Activated CD8-positive, alpha-beta memory T cell treated with anti-CD3 and anti-CD28 coated beads, Interleukin-2, amount 50 U/mL, for 4 hours (primary cell): ENCODE results near the gene C5AR1.
"Not testable (repeated sequence)": the region's sequence is repeated elsewhere in the genome, so short reads cannot be mapped to it uniquely, and the experiment has no call there.

ENCODE experiments used
- DNase-seq: peaks from one replicate; pipeline ENCODE4 v3.0.0-alpha.2; 2020

Gene C5AR1

GRCh38 chr19:47309608-47310007 lies at the start of gene C5AR1:
Gene C5AR1 (plus strand): TSS chr19:47309861. CDS start chr19:47309896, 35 bp downstream.
- no peak for DNase-seq

GRCh38 chr19:47260476-47260875 lies 49.2 kb upstream of the C5AR1 start:
- no peak for DNase-seq

DNA sequence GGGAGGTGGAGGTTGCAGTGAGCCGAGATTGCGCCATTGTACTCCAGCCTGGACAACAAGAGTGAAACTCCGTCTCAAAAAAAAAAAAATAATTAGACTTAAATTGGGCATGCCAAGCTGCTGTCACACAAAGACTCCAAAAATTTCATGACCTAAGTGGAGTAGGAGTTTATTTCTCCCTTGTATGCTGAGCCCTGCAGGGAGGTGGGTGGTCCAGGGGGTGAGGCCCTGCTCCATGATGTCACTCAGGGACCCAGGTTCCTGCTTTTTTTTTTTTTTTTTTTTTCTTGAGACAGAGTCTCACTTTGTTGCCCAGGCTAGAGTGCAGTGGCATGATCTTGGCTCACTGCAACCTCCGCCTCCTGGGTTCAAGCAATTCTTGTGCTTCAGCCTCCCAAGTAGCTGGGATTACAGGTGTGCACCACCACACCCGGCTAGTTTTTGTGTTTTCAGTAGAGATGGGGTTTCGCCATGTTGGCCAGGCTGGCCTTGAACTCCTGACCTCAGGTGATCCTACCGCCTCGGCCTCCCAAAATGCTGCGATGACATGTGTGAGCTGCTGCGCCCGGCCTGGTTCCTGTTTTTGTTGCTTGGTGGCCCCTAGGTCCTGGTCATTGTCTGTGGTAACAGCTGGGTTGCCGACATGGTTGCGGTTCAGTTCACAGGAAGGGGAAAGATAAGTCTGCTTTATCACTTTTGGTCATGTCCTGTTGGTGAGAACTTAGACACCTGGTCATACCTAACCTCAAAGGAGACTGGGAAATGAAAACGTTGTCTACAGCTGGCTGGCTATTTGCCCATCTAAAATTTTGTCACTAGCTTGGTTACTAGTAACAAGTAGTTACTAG lies 47.5 kb upstream of the C5AR1 start:
- DNase-seq = not testable (repeated sequence)

GRCh38 chr19:47264629-47265028 lies 45.0 kb upstream of the C5AR1 start:
- no peak for DNase-seq

DNA sequence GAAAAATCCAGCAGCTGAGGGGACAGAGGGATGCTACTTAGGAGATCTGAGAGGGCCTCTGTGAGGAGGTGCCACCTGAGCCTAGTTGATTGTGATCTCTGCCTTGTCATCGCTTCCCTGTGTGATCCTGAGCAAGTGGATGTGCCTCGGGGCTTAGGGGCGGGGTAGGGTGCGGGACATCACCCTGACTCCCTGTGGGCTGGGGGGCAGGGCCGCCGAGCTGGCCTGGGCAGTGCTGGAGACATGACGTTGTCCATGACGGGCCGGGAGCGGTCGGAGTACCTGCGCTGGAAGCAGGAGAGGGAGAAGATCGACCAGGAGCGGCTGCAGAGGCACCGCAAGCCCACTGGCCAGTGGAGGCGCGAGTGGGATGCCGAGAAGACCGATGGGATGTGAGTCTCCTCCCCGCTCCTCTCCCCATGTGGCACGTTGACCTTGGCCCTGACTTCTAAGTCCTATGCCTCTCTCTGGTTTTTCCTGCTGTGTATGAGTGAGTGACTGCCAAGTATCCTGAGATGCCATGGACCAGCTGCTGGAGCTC lies 43.2 kb upstream of the C5AR1 start:
- DNase-seq = no peak

GRCh38 chr19:47267350-47267759 lies 42.3 kb upstream of the C5AR1 start:
- DNase-seq = no peak

DNA sequence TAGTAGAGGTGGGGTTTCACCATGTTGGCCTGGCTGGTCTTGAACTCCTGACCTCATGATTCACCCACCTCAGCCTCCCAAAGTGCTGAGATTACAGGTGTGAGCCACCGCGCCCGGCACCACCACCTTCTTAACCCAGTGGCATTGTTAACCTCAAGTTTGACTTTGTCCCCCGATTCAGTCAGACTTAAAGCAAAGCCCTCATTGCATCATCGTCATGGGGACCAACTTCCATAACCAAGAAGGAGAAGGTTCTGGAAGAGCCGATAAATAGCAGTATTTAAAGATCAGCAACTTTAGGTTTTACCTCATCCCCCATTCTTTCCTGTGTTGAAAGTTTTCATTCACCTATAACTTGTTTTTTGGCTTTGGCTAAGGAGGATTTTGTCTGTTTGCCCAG lies 41.6 kb upstream of the C5AR1 start:
- DNase-seq = no peak

GRCh38 chr19:47269596-47269995 lies 40.1 kb upstream of the C5AR1 start:
- DNase-seq = no peak

- no peak for DNase-seq
Measured at GRCh38 chr19:47270408-47270807, 39.3 kb upstream of the C5AR1 start.

DNA sequence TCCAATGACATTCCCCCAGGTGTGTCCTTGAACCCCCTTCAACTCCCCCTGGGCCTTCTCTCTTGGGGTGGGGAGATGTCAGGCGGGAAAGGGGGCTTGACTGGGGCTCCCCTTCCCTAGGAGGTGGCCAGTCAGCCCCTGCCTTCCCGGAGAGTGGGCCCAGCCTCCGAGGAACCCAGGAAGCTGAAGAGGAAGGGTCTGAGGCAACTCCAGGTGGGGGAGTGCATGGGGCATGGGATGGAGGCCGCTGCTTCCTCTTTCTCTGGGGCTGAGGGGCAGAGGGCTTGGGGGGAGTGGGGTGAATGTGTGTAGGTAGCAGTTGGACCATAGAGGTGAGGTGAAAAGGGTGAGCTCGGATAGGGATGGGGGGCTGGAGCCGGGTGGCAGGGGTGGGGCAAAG lies 37.7 kb upstream of the C5AR1 start:
- no peak for DNase-seq

GRCh38 chr19:47272448-47273312 lies 37.0 kb upstream of the C5AR1 start:
- DNase-seq = no peak

DNA sequence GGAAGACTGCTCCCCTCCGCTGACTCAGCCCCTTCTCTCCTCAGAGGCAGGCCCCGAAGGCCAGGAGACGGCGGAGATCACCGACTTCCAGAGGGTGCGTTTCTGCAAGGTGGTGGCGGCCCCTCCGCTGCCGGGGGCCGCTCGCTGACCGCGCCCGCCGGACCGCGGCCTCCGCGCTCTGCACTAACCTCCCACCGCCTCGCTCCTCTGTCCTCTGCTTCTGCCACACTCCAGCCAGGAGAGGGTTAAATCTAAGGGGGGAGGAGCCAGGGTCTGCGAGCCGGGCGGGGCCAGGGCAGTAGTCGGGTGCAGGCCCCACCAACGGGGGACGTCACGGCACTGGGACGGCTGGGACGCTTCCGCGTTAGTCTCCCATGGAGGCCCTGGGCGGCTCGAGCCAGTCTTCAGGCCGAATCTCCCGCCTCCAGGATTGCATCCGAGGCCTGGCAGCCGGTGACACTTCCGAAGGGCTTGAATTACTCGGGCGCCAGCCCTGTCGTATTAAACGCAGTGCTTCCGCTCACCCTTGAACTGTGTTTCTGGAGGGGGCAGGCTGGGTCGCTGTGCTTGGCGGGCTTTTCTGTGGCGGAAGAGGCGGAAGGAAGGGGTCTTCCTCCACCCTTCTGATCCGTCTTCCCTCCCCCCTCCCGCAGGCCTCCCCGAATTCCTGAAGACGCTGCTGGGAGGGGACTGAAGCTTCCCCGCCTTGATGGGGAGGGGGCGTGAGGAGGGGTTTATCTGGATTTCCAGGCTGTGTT lies 36.2 kb upstream of the C5AR1 start:
- peak; percentile 87 for DNase-seq

DNA sequence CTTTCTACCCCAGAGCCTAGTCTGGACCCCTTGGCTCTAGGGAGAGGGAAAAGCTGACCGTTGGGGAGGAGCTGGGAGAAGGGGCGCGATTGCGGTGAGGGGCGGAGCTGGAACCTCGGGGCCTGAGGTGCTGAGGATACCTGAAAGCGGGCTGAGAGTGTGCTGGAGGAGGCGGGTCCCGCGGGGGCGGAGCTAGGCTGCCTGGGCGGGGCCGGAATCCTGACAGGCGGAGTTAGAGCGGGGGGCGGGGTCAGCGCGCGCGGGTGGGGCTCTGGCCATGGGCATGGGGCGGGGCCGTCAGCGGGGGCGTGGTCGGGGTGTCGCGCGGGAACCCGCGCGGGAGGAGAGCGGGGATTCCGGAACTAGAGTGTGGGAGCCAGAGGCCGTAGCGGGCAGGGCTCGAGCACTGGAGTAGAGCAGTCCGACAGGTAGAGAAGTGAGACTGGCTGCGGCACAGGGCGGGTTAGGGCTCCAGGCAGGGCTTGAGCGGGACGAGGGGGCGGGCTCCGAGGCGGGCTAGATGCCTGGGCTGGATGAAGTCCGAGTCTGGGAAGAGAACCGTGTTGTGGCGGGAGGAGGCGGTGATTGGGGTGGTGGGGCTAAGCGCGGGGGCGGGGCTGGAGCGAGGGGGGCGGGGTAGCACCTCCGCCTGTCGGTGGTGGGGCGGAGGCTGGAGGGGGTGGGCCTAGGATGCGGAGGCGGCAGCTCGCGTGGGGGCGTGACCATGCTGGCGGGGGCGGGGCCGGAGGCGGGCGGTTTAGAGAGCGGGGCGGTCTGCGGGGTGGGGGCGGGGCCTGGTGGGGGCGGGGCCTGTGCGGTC lies 35.4 kb upstream of the C5AR1 start, which contains the start of gene INAFM1:
Gene INAFM1, plus strand, starts transcription at position 815 of the 820 bp plus-strand sequence. CDS start 35 bp downstream, outside the sequence.
- peak; percentile 100 for DNase-seq

GRCh38 chr19:47274891-47275761 lies 34.5 kb upstream of the C5AR1 start:
- DNase-seq = no peak

GRCh38 chr19:47275791-47276461 lies 33.7 kb upstream of the C5AR1 start:
- DNase-seq = no peak

DNA sequence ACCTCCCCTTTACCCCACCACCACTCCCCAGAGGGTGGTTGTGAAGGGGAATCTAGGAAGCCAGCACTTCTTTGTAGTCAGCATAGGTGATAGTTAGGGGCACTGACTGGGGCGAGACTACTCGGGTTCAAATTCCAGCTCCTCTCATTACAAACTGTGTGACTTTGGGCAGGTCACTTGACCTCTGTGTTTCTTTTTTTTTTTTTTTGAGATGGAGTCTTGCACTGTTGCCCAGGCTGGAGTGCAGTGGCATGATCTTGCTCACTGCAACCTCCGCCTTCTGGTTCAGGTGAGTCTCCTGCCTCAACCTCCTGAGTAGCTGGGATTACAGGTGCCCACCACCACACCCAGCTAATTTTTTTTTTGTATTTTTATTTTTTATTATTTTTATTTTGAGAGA lies 33.1 kb upstream of the C5AR1 start:
- DNase-seq = not testable (repeated sequence)

- DNase-seq = peak; percentile 49
Measured at GRCh38 chr19:47280183-47280797, 29.4 kb upstream of the C5AR1 start.

GRCh38 chr19:47283405-47284059 lies 26.1 kb upstream of the C5AR1 start:
- no peak for DNase-seq

DNA sequence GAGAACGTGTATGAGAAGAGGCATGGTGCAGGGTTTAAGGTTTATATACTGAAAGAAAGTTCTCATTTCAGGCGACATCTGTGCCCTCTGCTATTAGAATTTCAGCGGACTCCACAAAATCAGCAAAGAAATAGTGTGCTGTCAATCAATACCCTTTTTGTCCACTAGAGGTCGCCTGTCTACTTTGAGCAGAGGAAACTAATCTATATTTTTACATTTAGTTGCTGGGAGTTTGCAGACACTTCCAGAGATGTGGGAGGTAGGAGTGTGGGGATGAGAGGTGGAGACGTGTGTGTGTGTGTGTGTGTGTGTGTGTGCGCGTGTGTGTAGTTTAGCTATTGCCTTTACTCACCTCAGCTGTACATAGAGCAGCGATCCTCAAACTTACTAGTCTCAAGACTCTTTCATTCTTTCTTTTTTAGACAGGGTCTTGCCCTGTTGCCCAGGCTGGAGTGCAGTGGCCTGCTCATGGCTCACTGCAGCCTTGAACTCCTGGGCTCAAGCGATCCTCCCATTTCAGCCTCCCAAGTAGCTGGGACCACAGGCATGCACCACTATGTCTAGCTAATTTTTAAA lies 25.2 kb upstream of the C5AR1 start:
- no peak for DNase-seq
